HG03354 (cell line): ENCODE results near the gene SCNN1A.

Experiments used
- ATAC-seq: cut with Tn5 transposase; IDR thresholded peaks from one replicate; pipeline ENCODE4 v1.9.1; 2021; ENCODE audit warnings: mild to moderate bottlenecking; ENCODE audit not compliant: unreplicated experiment, poor library complexity, severe bottlenecking

Gene SCNN1A

GRCh38 chr12:6323995-6324711, 51.2 kb downstream of the SCNN1A start:
- ATAC-seq: no peak

- ATAC-seq: peak; percentile 81
Measured at GRCh38 chr12:6323340-6323994, 51.9 kb downstream of the SCNN1A start.

GRCh38 chr12:6322969-6323339, 52.4 kb downstream of the SCNN1A start:
- ATAC-seq: peak; percentile 32

- ATAC-seq: no peak
Measured at GRCh38 chr12:6322352-6322751, 53.0 kb downstream of the SCNN1A start.

GRCh38 chr12:6321905-6322304, 53.5 kb downstream of the SCNN1A start:
- no peak for ATAC-seq

- ATAC-seq: no peak
Measured at GRCh38 chr12:6319446-6319845, 55.9 kb downstream of the SCNN1A start.

- no peak for ATAC-seq
Measured at GRCh38 chr12:6318440-6318879, 56.9 kb downstream of the SCNN1A start.

- no peak for ATAC-seq
Measured at GRCh38 chr12:6317693-6318439, 57.5 kb downstream of the SCNN1A start.

GRCh38 chr12:6316921-6317692, 58.3 kb downstream of the SCNN1A start:
- ATAC-seq: no peak

- ATAC-seq: no peak
Measured at GRCh38 chr12:6315704-6316597, 59.4 kb downstream of the SCNN1A start.

GRCh38 chr12:6315184-6315583, 60.2 kb downstream of the SCNN1A start:
- no peak for ATAC-seq

GRCh38 chr12:6314776-6315175, 60.6 kb downstream of the SCNN1A start:
- ATAC-seq: no peak

GRCh38 chr12:6313326-6313940, 61.9 kb downstream of the SCNN1A start:
- ATAC-seq: no peak

- no peak for ATAC-seq
Measured at GRCh38 chr12:6312529-6313325, 62.6 kb downstream of the SCNN1A start.

GRCh38 chr12:6311822-6312528, 63.4 kb downstream of the SCNN1A start:
- ATAC-seq: no peak

- ATAC-seq: no peak
Measured at GRCh38 chr12:6310771-6311610, 64.4 kb downstream of the SCNN1A start.
